Common myeloid progenitor, CD34-positive (primary cell): ENCODE data around the gene OVCH1.

Source experiments
- CTCF ChIA-PET: fragments of 350-600 bp; sonication (Branson Sonifier 250); formaldehyde crosslinking; loops from one replicate; lab custom pipeline; 2021; ENCODE audit warnings: antibody characterized with exemption; lab: Charles Lee
- POLR2A ChIA-PET: fragments of 350-600 bp; sonication (Branson Sonifier 250); formaldehyde crosslinking; loops from one replicate; lab custom pipeline; 2021; ENCODE audit warnings: antibody characterized with exemption; lab: Charles Lee
- DNase-seq, 3 donors: peaks; one replicate each; pipeline versions ENCODE4 v3.0.0 to v3.0.0-alpha.2; 2013
- H3K27ac ChIP-seq, 2 experiments: 1 replicate in 1 of 2; 2 replicates in 1 of 2; pipeline ENCODE4 v1.7.0; 2013; ENCODE audit warnings: inconsistent platforms in 2 of 2, low read length in 2 of 2, mild to moderate bottlenecking in 2 of 2, low read depth in 1 of 2, moderate library complexity in 1 of 2; ENCODE audit not compliant: severe bottlenecking in 2 of 2, insufficient read depth in 1 of 2, poor library complexity in 1 of 2
- H3K27me3 ChIP-seq, 5 experiments: replicated peaks in 2 of 5; 1 replicate in 3 of 5; 2 replicates in 2 of 5; pipeline versions ENCODE4 v1.6.1 to v1.7.0; 2013; ENCODE audit warnings: low read length in 4 of 5, mild to moderate bottlenecking in 2 of 5, moderate library complexity in 2 of 5, inconsistent platforms in 1 of 5; ENCODE audit not compliant: insufficient read depth in 5 of 5, control insufficient read depth in 4 of 5
- H3K36me3 ChIP-seq, 4 experiments: 1 replicate in 2 of 4; 2 replicates in 2 of 4; pipeline versions ENCODE4 v1.6.1 to v1.7.0; 2013; ENCODE audit warnings: low read length in 3 of 4, control low read depth in 1 of 4, mild to moderate bottlenecking in 1 of 4; ENCODE audit not compliant: control insufficient read depth in 4 of 4, insufficient read depth in 4 of 4
- H3K4me1 ChIP-seq, 4 experiments: 1 replicate in 3 of 4; 2 replicates in 1 of 4; pipeline versions ENCODE4 v1.6.1 to v1.7.1; 2013; ENCODE audit warnings: low read length in 3 of 4, mild to moderate bottlenecking in 3 of 4, control low read depth in 1 of 4, inconsistent platforms in 1 of 4, moderate library complexity in 1 of 4; ENCODE audit not compliant: control insufficient read depth in 4 of 4, insufficient read depth in 4 of 4; ENCODE audit errors: control extremely low read depth in 1 of 4
- H3K4me3 ChIP-seq, 7 experiments: 1 replicate in 4 of 7; 2 replicates in 3 of 7; pipeline versions ENCODE4 v1.5.1 to v1.7.0; 2013; ENCODE audit warnings: mild to moderate bottlenecking in 7 of 7, low read length in 6 of 7, moderate library complexity in 6 of 7, inconsistent platforms in 2 of 7, low read depth in 2 of 7, control low read depth in 1 of 7; ENCODE audit not compliant: insufficient read depth in 4 of 7, control insufficient read depth in 1 of 7; ENCODE audit errors: extremely low read depth in 1 of 7
- H3K9me3 ChIP-seq, 5 experiments: 1 replicate in 4 of 5; 2 replicates in 1 of 5; pipeline versions ENCODE4 v1.6.1 to v1.7.1; 2013; ENCODE audit warnings: low read length in 4 of 5, mild to moderate bottlenecking in 2 of 5, inconsistent platforms in 1 of 5, low read depth in 1 of 5, moderate library complexity in 1 of 5; ENCODE audit not compliant: control insufficient read depth in 4 of 5, insufficient read depth in 2 of 5; ENCODE audit errors: control extremely low read depth in 1 of 5
- WGBS: methylation state at CpG from one replicate; pipeline ENCODE4 v1.1.5; 2013; ENCODE audit not compliant: insufficient coverage; 5-methylcytosine and 5-hydroxymethylcytosine counted together

Gene OVCH1

GRCh38 chr12:29455087-29455486 is 42.4 kb downstream of the OVCH1 start:
- DNase-seq: no peak
- WGBS: 100% methylated on average over 1 of the region's 1 CpG
- ChIA-PET POLR2A (no interaction called here), CTCF (no interaction called here)
- no peaks in the 10 kb centered on the region for H3K36me3 ChIP-seq
- no peaks in the 10 kb centered on the region for H3K9me3 ChIP-seq
- no peak overlapping the region for H3K27ac ChIP-seq
- H3K4me1 ChIP-seq: no peaks in the 10 kb centered on the region
- no peaks in the 10 kb centered on the region for H3K27me3 ChIP-seq
- H3K4me3 ChIP-seq: no peak overlapping the region

- no peaks in the 10 kb centered on the region for H3K4me1 ChIP-seq
- CTCF ChIA-PET: no interaction called here
- no peak overlapping the region for H3K4me3 ChIP-seq
- POLR2A ChIA-PET: no interaction called here
- peaks cover 0 to 1% (median 0%) of the 10 kb centered on the region in 5 experiments for H3K27me3 ChIP-seq
- WGBS: no CpG with 5 or more reads among the region's 2 CpGs
- no peak overlapping the region for H3K27ac ChIP-seq
- DNase-seq: no peak
- no peaks in the 10 kb centered on the region for H3K36me3 ChIP-seq
- H3K9me3 ChIP-seq: no peaks in the 10 kb centered on the region
Observed at GRCh38 chr12:29451888-29452287, 45.6 kb downstream of the OVCH1 start.

- peaks cover 0 to 3% (median 0%) of the 10 kb centered on the region in 5 experiments for H3K27me3 ChIP-seq
- no peak overlapping the region for H3K4me3 ChIP-seq
- H3K27ac ChIP-seq: no peak overlapping the region
- 97% methylated on average over 4 of the region's 4 CpGs for WGBS
- no peaks in the 10 kb centered on the region for H3K36me3 ChIP-seq
- ChIA-PET CTCF (no interaction called here), POLR2A (no interaction called here)
- no peaks in the 10 kb centered on the region for H3K9me3 ChIP-seq
- DNase-seq: no peak
- H3K4me1 ChIP-seq: no peaks in the 10 kb centered on the region
Observed at GRCh38 chr12:29448157-29448556, 49.3 kb downstream of the OVCH1 start.

GRCh38 chr12:29447285-29447975 is 50.1 kb downstream of the OVCH1 start:
- CTCF ChIA-PET: no interaction called here

GRCh38 chr12:29439506-29439905 is 58.0 kb downstream of the OVCH1 start:
- Histone ChIP-seq H3K4me1 (no peaks in the 10 kb centered on the region), H3K36me3 (no peaks in the 10 kb centered on the region)
- CTCF ChIA-PET: no interaction called here

More at GRCh38 chr12:29447285-29447975, 50.1 kb downstream of the OVCH1 start:
- Histone ChIP-seq H3K4me3 (no peak overlapping the region), H3K27ac (no peak overlapping the region), H3K36me3 (no peaks in the 10 kb centered on the region), H3K4me1 (no peaks in the 10 kb centered on the region), H3K9me3 (no peaks in the 10 kb centered on the region), H3K27me3 (peaks cover 0 to 3% (median 0%) of the 10 kb centered on the region in 5 experiments)
- POLR2A ChIA-PET: no interaction called here
- DNase-seq: no peak
- 100% methylated on average over 2 of the region's 2 CpGs for WGBS

GRCh38 chr12:29438752-29439408 is 58.6 kb downstream of the OVCH1 start:
- no peaks in the 10 kb centered on the region for H3K27me3 ChIP-seq
- H3K4me3 ChIP-seq: no peak overlapping the region
- no peaks in the 10 kb centered on the region for H3K4me1 ChIP-seq
- DNase-seq: no peak
- WGBS: 100% methylated on average over 1 of the region's 1 CpG
- H3K27ac ChIP-seq: no peak overlapping the region
- ChIA-PET POLR2A (no interaction called here), CTCF (no interaction called here)
- no peaks in the 10 kb centered on the region for H3K36me3 ChIP-seq
- H3K9me3 ChIP-seq: peaks cover 0 to 3% (median 0%) of the 10 kb centered on the region in 5 experiments

More at GRCh38 chr12:29439506-29439905, 58.0 kb downstream of the OVCH1 start:
- peaks cover 0 to 2% (median 0%) of the 10 kb centered on the region in 5 experiments for H3K27me3 ChIP-seq
- 96% methylated on average over 3 of the region's 4 CpGs for WGBS
- no peak overlapping the region for H3K4me3 ChIP-seq
- no peak overlapping the region for H3K27ac ChIP-seq
- DNase-seq: no peak
- peaks cover 0 to 3% (median 0%) of the 10 kb centered on the region in 5 experiments for H3K9me3 ChIP-seq
- POLR2A ChIA-PET: no interaction called here

GRCh38 chr12:29437575-29437974 is 59.9 kb downstream of the OVCH1 start:
- H3K4me1 ChIP-seq: no peaks in the 10 kb centered on the region
- no peaks in the 10 kb centered on the region for H3K36me3 ChIP-seq
- H3K9me3 ChIP-seq: peaks cover 0 to 3% (median 0%) of the 10 kb centered on the region in 5 experiments
- H3K27ac ChIP-seq: no peak overlapping the region
- no peaks in the 10 kb centered on the region for H3K27me3 ChIP-seq
- ChIA-PET POLR2A (no interaction called here), CTCF (no interaction called here)
- no peak for DNase-seq
- no peak overlapping the region for H3K4me3 ChIP-seq
